HG03066 (cell line): ENCODE results near the gene EIF4A3.

Source experiments
- ATAC-seq: cut with Tn5 transposase; IDR thresholded peaks from one replicate; pipeline ENCODE4 v1.9.1; 2021; ENCODE audit warnings: low read depth; ENCODE audit not compliant: unreplicated experiment

Gene EIF4A3

GRCh38 chr17:80147035-80147822 lies at the start of gene EIF4A3:
EIF4A3 (minus strand) TSS chr17:80147128; CDS start chr17:80146961, 167 bp downstream.
- ATAC-seq = peak; percentile 81

- ATAC-seq = no peak
Observed at GRCh38 chr17:80196652-80197051, 49.7 kb upstream of the EIF4A3 start.

GRCh38 chr17:80195671-80196529 lies 49.0 kb upstream of the EIF4A3 start:
- ATAC-seq = no peak

- ATAC-seq = no peak
Observed at GRCh38 chr17:80195141-80195540, 48.2 kb upstream of the EIF4A3 start.

GRCh38 chr17:80191865-80192661 lies 45.1 kb upstream of the EIF4A3 start:
- ATAC-seq = no peak

GRCh38 chr17:80191192-80191591 lies 44.3 kb upstream of the EIF4A3 start:
- ATAC-seq = no peak

GRCh38 chr17:80190716-80191115 lies 43.8 kb upstream of the EIF4A3 start:
- ATAC-seq = no peak

- ATAC-seq = no peak
Observed at GRCh38 chr17:80189611-80190010, 42.7 kb upstream of the EIF4A3 start.

GRCh38 chr17:80187515-80187941 lies 40.6 kb upstream of the EIF4A3 start:
- no peak for ATAC-seq

- no peak for ATAC-seq
Observed at GRCh38 chr17:80187090-80187489, 40.2 kb upstream of the EIF4A3 start.

GRCh38 chr17:80185968-80186367 lies 39.0 kb upstream of the EIF4A3 start:
- no peak for ATAC-seq

GRCh38 chr17:80184423-80184714 lies 37.4 kb upstream of the EIF4A3 start:
- ATAC-seq = no peak

- ATAC-seq = no peak
Observed at GRCh38 chr17:80183581-80184422, 36.9 kb upstream of the EIF4A3 start.

- ATAC-seq = no peak
Observed at GRCh38 chr17:80182845-80183223, 35.9 kb upstream of the EIF4A3 start.

GRCh38 chr17:80182118-80182844 lies 35.4 kb upstream of the EIF4A3 start:
- no peak for ATAC-seq

- no peak for ATAC-seq
Observed at GRCh38 chr17:80181431-80181830, 34.5 kb upstream of the EIF4A3 start.

GRCh38 chr17:80180192-80180591 lies 33.3 kb upstream of the EIF4A3 start:
- no peak for ATAC-seq

- no peak for ATAC-seq
Observed at GRCh38 chr17:80177986-80178595, 31.2 kb upstream of the EIF4A3 start.

GRCh38 chr17:80176757-80177156 lies 29.8 kb upstream of the EIF4A3 start:
- ATAC-seq = no peak
